T-helper 2 cell treated with Interferon-gamma antibody and Interleukin-4, amounts not matched to agents 5 μg/mL and 100 μg/mL, for 36 hours (primary cell): ENCODE data around the gene MRPS12.

Source experiments
- DNase-seq: peaks from one replicate; pipeline ENCODE4 v3.0.0; 2021; ENCODE audit warnings: low spot score
- H3K27ac Mint-ChIP-seq: one replicate; pipeline ENCODE4 v1.8.0; 2021; ENCODE audit warnings: mild to moderate bottlenecking, mixed read lengths
- H3K27me3 Mint-ChIP-seq: one replicate; pipeline ENCODE4 v1.8.0; 2021; ENCODE audit warnings: low read depth, mixed read lengths
- H3K36me3 Mint-ChIP-seq: one replicate; pipeline ENCODE4 v1.8.0; 2021; ENCODE audit warnings: low read depth, mixed read lengths
- H3K4me1 Mint-ChIP-seq: one replicate; pipeline ENCODE4 v1.8.0; 2021; ENCODE audit warnings: low read depth, mixed read lengths
- H3K4me3 Mint-ChIP-seq: one replicate; pipeline ENCODE4 v1.8.0; 2022; ENCODE audit warnings: mild to moderate bottlenecking, moderate library complexity, mixed read lengths
- H3K9me3 Mint-ChIP-seq: one replicate; pipeline ENCODE4 v1.8.0; 2021; ENCODE audit warnings: mixed read lengths

MRPS12 gene

GRCh38 chr19:38917921-38918491, 12.7 kb upstream of the MRPS12 start:
- H3K9me3 Mint-ChIP-seq: no peaks in the 10 kb centered on the region
- no peak overlapping the region for H3K27ac Mint-ChIP-seq
- H3K4me3 Mint-ChIP-seq: no peak overlapping the region
- no peaks in the 10 kb centered on the region for H3K27me3 Mint-ChIP-seq
- peaks cover 9% of the 10 kb centered on the region for H3K36me3 Mint-ChIP-seq
- DNase-seq: no peak
- H3K4me1 Mint-ChIP-seq: no peaks in the 10 kb centered on the region

- Mint-ChIP-seq H3K27ac (no peak overlapping the region), H3K4me3 (no peak overlapping the region), H3K36me3 (peaks cover 9% of the 10 kb centered on the region), H3K9me3 (no peaks in the 10 kb centered on the region), H3K27me3 (no peaks in the 10 kb centered on the region), H3K4me1 (no peaks in the 10 kb centered on the region)
- no peak for DNase-seq
Observed at GRCh38 chr19:38918526-38918925, 12.2 kb upstream of the MRPS12 start.

- H3K4me1 Mint-ChIP-seq: no peaks in the 10 kb centered on the region
- no peak overlapping the region for H3K4me3 Mint-ChIP-seq
- H3K36me3 Mint-ChIP-seq: peaks cover 8% of the 10 kb centered on the region
- no peak overlapping the region for H3K27ac Mint-ChIP-seq
- DNase-seq: no peak
- no peaks in the 10 kb centered on the region for H3K27me3 Mint-ChIP-seq
- no peaks in the 10 kb centered on the region for H3K9me3 Mint-ChIP-seq
Observed at GRCh38 chr19:38919837-38920601, 10.7 kb upstream of the MRPS12 start.

- Mint-ChIP-seq H3K27me3 (no peaks in the 10 kb centered on the region), H3K4me1 (no peaks in the 10 kb centered on the region), H3K4me3 (no peak overlapping the region), H3K9me3 (no peaks in the 10 kb centered on the region), H3K36me3 (peaks cover 8% of the 10 kb centered on the region), H3K27ac (no peak overlapping the region)
- no peak for DNase-seq
Observed at GRCh38 chr19:38920602-38921419, 9.9 kb upstream of the MRPS12 start.

- Mint-ChIP-seq H3K4me3 (no peak overlapping the region), H3K27ac (no peak overlapping the region), H3K9me3 (no peaks in the 10 kb centered on the region), H3K27me3 (no peaks in the 10 kb centered on the region), H3K36me3 (peaks cover 8% of the 10 kb centered on the region), H3K4me1 (peaks cover 1% of the 10 kb centered on the region)
- no peak for DNase-seq
Observed at GRCh38 chr19:38921420-38922274, 9.1 kb upstream of the MRPS12 start.

- H3K27me3 Mint-ChIP-seq: no peaks in the 10 kb centered on the region
- H3K27ac Mint-ChIP-seq: no peak overlapping the region
- H3K9me3 Mint-ChIP-seq: no peaks in the 10 kb centered on the region
- H3K4me3 Mint-ChIP-seq: no peak overlapping the region
- H3K36me3 Mint-ChIP-seq: peaks cover 8% of the 10 kb centered on the region
- no peak for DNase-seq
- H3K4me1 Mint-ChIP-seq: peaks cover 1% of the 10 kb centered on the region
Observed at GRCh38 chr19:38922482-38922881, 8.3 kb upstream of the MRPS12 start.

- Mint-ChIP-seq H3K36me3 (peaks cover 13% of the 10 kb centered on the region), H3K9me3 (no peaks in the 10 kb centered on the region), H3K27ac (no peak overlapping the region), H3K4me3 (no peak overlapping the region), H3K27me3 (no peaks in the 10 kb centered on the region), H3K4me1 (peaks cover 7% of the 10 kb centered on the region)
- no peak for DNase-seq
Observed at GRCh38 chr19:38924388-38924787, 6.4 kb upstream of the MRPS12 start.

- peaks cover 18% of the 10 kb centered on the region for H3K4me1 Mint-ChIP-seq
Observed at GRCh38 chr19:38928391-38929001, 2.2 kb upstream of the MRPS12 start.

GRCh38 chr19:38929929-38930775, 592 bp upstream of the MRPS12 start, which contains the start of gene SARS2:
TSS of gene SARS2 (minus strand) at chr19:38930763. CDS start at chr19:38930736, 27 bp downstream.
- H3K9me3 Mint-ChIP-seq: no peaks in the 10 kb centered on the region
- no peaks in the 10 kb centered on the region for H3K27me3 Mint-ChIP-seq
- H3K36me3 Mint-ChIP-seq: peaks cover 33% of the 10 kb centered on the region
- DNase-seq: peak; percentile 92
- H3K4me3 Mint-ChIP-seq: peak within 1 kb of the TSS; percentile 88
- H3K27ac Mint-ChIP-seq: peak within 1 kb of the TSS; percentile 99
- peaks cover 19% of the 10 kb centered on the region for H3K4me1 Mint-ChIP-seq

More at GRCh38 chr19:38928391-38929001, 2.2 kb upstream of the MRPS12 start:
- H3K4me3 Mint-ChIP-seq: peak overlapping the region; percentile 88
- H3K27ac Mint-ChIP-seq: peak overlapping the region; percentile 84
- DNase-seq: no peak
- H3K27me3 Mint-ChIP-seq: no peaks in the 10 kb centered on the region
- H3K36me3 Mint-ChIP-seq: peaks cover 23% of the 10 kb centered on the region
- H3K9me3 Mint-ChIP-seq: no peaks in the 10 kb centered on the region

GRCh38 chr19:38931521-38931793, 713 bp downstream of the MRPS12 start:
- Mint-ChIP-seq H3K4me1 (peaks cover 18% of the 10 kb centered on the region), H3K4me3 (peak overlapping the region; percentile 88), H3K36me3 (peaks cover 40% of the 10 kb centered on the region), H3K27me3 (no peaks in the 10 kb centered on the region), H3K27ac (peak overlapping the region; percentile 99), H3K9me3 (no peaks in the 10 kb centered on the region)
- no peak for DNase-seq

GRCh38 chr19:38932425-38933179, 1.9 kb downstream of the MRPS12 start:
- Mint-ChIP-seq H3K9me3 (no peaks in the 10 kb centered on the region), H3K36me3 (peaks cover 40% of the 10 kb centered on the region), H3K27ac (no peak overlapping the region), H3K27me3 (no peaks in the 10 kb centered on the region), H3K4me1 (peaks cover 18% of the 10 kb centered on the region), H3K4me3 (peak overlapping the region; percentile 50)
- peak; percentile 23 for DNase-seq

- Mint-ChIP-seq H3K9me3 (no peaks in the 10 kb centered on the region), H3K4me1 (peaks cover 13% of the 10 kb centered on the region), H3K27me3 (no peaks in the 10 kb centered on the region), H3K27ac (no peak overlapping the region), H3K36me3 (peaks cover 36% of the 10 kb centered on the region), H3K4me3 (no peak overlapping the region)
- DNase-seq: no peak
Observed at GRCh38 chr19:38933544-38933943, 2.8 kb downstream of the MRPS12 start.
